ENCODE results near the gene TRPM5.

TRPM5 gene

DNA sequence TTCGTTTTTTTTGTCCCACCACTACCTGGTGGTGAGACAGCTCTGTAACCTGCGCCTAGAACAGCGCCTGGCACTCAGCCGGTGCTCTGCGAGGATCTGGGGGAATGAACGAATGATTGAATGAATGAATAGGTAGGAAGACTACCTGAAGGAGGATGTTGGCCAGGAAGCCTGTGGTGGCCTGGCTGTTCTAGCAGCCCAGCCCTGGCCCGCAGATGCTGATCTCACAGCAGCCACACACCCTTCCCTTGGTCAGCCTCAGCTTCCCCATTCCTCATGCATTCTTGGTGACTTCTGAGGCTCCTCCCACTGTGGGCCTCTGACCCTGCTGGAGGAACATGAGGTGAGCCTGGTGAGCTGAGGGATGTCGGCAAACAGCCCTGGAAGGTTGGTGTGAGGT is 3.7 kb downstream of the TRPM5 start:
- Histone ChIP-seq H3K27ac (no peak overlapping the region), H3K27me3 (ENCODE audit: insufficient read depth, low read depth) (no peaks in the 10 kb centered on the region), H3K9ac (no peak overlapping the region), H3K79me2 (ENCODE audit: insufficient read depth, low read depth) (no peaks in the 10 kb centered on the region), H3K4me1 (ENCODE audit: low read depth, poor library complexity, severe bottlenecking) (peaks cover 36% of the 10 kb centered on the region), H4K20me1 (ENCODE audit: insufficient read depth) (no peaks in the 10 kb centered on the region), H3K4me3 (IDR thresholded peaks at IDR 0.05; ENCODE audit: insufficient read depth, low read depth, low read length) (no peak overlapping the region), H3K36me3 (ENCODE audit: insufficient read depth) (no peaks in the 10 kb centered on the region), H2AFZ (ENCODE audit: low read depth) (no peak overlapping the region), H3K4me2 (no peak overlapping the region)
- TF ChIP-seq, protein P1, sequence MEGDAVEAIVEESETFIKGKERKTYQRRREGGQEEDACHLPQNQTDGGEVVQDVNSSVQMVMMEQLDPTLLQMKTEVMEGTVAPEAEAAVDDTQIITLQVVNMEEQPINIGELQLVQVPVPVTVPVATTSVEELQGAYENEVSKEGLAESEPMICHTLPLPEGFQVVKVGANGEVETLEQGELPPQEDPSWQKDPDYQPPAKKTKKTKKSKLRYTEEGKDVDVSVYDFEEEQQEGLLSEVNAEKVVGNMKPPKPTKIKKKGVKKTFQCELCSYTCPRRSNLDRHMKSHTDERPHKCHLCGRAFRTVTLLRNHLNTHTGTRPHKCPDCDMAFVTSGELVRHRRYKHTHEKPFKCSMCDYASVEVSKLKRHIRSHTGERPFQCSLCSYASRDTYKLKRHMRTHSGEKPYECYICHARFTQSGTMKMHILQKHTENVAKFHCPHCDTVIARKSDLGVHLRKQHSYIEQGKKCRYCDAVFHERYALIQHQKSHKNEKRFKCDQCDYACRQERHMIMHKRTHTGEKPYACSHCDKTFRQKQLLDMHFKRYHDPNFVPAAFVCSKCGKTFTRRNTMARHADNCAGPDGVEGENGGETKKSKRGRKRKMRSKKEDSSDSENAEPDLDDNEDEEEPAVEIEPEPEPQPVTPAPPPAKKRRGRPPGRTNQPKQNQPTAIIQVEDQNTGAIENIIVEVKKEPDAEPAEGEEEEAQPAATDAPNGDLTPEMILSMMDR (conservative IDR thresholded peaks at IDR 0.05; ENCODE audit: low read depth, low read length), result no peak

DNA sequence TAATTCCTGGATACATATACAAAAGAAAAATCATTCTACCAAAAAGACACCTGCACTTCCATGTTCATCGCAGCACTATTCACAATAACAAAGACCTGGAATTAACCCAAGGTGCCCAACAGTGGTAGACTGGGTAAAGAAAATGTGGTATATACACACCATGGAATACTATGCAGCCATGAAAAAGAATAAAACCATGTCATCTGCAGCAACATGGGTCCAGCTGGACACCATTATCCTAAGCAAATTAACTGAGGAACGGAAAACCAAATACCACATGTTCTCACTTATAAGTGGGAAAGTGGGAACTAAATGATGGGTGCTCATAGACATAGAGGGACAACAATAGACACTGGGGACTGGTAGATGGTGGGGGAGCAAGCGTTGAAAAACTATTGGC is 4.5 kb downstream of the TRPM5 start:
- no peaks in the 10 kb centered on the region for H4K20me1 ChIP-seq (ENCODE audit: insufficient read depth)
- no peaks in the 10 kb centered on the region for H3K27me3 ChIP-seq (ENCODE audit: insufficient read depth, low read depth)
- no peak overlapping the region for H3K27ac ChIP-seq
- no peaks in the 10 kb centered on the region for H3K36me3 ChIP-seq (ENCODE audit: insufficient read depth)
- peaks cover 36% of the 10 kb centered on the region for H3K4me1 ChIP-seq (ENCODE audit: low read depth, poor library complexity, severe bottlenecking)
- H3K79me2 ChIP-seq (ENCODE audit: insufficient read depth, low read depth), result no peaks in the 10 kb centered on the region
- TF ChIP-seq, protein P1 (conservative IDR thresholded peaks at IDR 0.05; ENCODE audit: low read depth, low read length), result no peak
- no peak overlapping the region for H3K4me3 ChIP-seq (IDR thresholded peaks at IDR 0.05; ENCODE audit: insufficient read depth, low read depth, low read length)
- H3K4me2 ChIP-seq, result no peak overlapping the region
- no peak overlapping the region for H3K9ac ChIP-seq
- H2AFZ ChIP-seq (ENCODE audit: low read depth), result no peak overlapping the region

DNA sequence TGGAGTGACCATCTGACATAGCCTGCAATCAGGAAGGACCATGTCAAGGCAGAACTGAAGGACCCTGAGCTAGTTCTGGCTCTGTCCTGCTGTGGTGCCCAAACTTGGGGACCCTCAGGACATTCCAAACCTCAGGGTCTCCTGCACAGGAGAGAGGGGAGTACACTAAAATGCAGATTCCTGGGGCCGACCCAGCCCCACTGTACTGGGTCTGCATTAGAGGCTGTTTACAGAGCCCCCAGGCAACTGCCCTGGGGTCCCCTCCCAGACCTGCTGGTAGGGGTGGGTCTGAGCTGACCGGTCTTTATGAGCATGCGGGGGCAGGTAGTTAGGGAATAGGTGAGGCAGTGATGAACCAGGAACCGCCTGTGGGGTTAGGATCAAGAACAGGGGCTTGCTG is 6.8 kb downstream of the TRPM5 start:
- Histone ChIP-seq H2AFZ (ENCODE audit: low read depth) (no peak overlapping the region), H3K79me2 (ENCODE audit: insufficient read depth, low read depth) (no peaks in the 10 kb centered on the region), H4K20me1 (ENCODE audit: insufficient read depth) (no peaks in the 10 kb centered on the region), H3K4me1 (ENCODE audit: low read depth, poor library complexity, severe bottlenecking) (peaks cover 18% of the 10 kb centered on the region), H3K27ac (no peak overlapping the region), H3K27me3 (ENCODE audit: insufficient read depth, low read depth) (no peaks in the 10 kb centered on the region), H3K36me3 (ENCODE audit: insufficient read depth) (no peaks in the 10 kb centered on the region), H3K4me2 (no peak overlapping the region), H3K9ac (no peak overlapping the region), H3K4me3 (IDR thresholded peaks at IDR 0.05; ENCODE audit: insufficient read depth, low read depth, low read length) (no peak overlapping the region)
- TF ChIP-seq, protein P1 (conservative IDR thresholded peaks at IDR 0.05; ENCODE audit: low read depth, low read length), result no peak

DNA sequence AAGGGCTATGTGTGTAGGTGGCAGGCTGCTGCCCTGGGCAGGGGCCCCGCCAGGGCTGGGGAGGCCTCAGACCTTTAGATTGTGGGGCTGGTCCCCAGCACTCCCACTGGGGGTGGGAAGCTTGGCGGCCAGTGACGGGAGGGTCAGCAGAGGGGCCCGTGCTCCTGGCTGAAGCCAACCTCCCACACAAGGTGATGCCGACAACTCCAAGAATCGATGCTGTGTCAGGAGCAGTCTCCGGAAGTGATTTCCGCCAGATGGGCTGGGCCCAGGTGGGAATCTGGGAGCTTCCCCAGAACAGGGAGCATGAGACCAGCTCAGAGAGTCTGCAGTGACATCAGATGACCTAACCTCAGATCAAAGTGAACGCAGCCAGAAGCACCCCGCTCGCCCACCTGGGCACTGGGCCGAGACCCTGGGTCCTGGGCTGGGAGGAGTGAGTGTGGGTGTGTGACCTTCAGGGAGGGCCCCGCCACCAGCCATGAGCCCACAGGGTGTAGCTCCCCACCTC is 7.7 kb downstream of the TRPM5 start:
- H3K4me1 ChIP-seq (ENCODE audit: low read depth, poor library complexity, severe bottlenecking), result peaks cover 9% of the 10 kb centered on the region
- no peak overlapping the region for H3K27ac ChIP-seq
- no peaks in the 10 kb centered on the region for H4K20me1 ChIP-seq (ENCODE audit: insufficient read depth)
- TF ChIP-seq, protein P1 (conservative IDR thresholded peaks at IDR 0.05; ENCODE audit: low read depth, low read length), result no peak
- no peak overlapping the region for H3K9ac ChIP-seq
- H3K4me3 ChIP-seq (IDR thresholded peaks at IDR 0.05; ENCODE audit: insufficient read depth, low read depth, low read length), result no peak overlapping the region
- no peaks in the 10 kb centered on the region for H3K79me2 ChIP-seq (ENCODE audit: insufficient read depth, low read depth)
- no peaks in the 10 kb centered on the region for H3K36me3 ChIP-seq (ENCODE audit: insufficient read depth)
- no peak overlapping the region for H2AFZ ChIP-seq (ENCODE audit: low read depth)
- no peaks in the 10 kb centered on the region for H3K27me3 ChIP-seq (ENCODE audit: insufficient read depth, low read depth)
- H3K4me2 ChIP-seq, result no peak overlapping the region
